PC-9 (cell line): Measurements from ENCODE around the gene TEX54. TPM values are rescaled to one million over a fixed set of nuclear protein-coding genes. Genes with fewer than 3 reads are reported as not detected.
A peak's percentile ranks its signal among the peaks of the same experiment; 100 is the strongest.

Source experiments
- BruUV-seq: library from RNA; stranded (reverse); fragments of 400-500 nt; replicated peaks from 2 replicates; lab custom pipeline; 2021; lab: Mats Ljungman, UMichigan
- CTCF ChIA-PET: fragments of 300-600 bp; sonication (Branson Sonifier 250); formaldehyde crosslinking; loops from one replicate; lab custom pipeline; 2022; ENCODE audit warnings: antibody characterized with exemption; lab: Charles Lee
- POLR2A ChIA-PET: fragments of 300-600 bp; sonication (Branson Sonifier 250); formaldehyde crosslinking; loops from one replicate; lab custom pipeline; 2022; ENCODE audit warnings: antibody characterized with exemption; ENCODE audit not compliant: unreplicated experiment; lab: Charles Lee
- DNase-seq, 2 experiments: peaks; one replicate each; pipeline versions ENCODE4 v3.0.0 to v3.0.0-alpha.2; 2015 to 2022; ENCODE audit warnings: mixed read lengths in 1 of 2
- H2AFZ ChIP-seq: fragments of 200-600 bp; sonication (generic); 2 replicates; pipeline ENCODE4 v1.8.1; 2017; ENCODE audit warnings: antibody characterized with exemption
- H3F3A ChIP-seq: fragments of 200-600 bp; sonication (generic); 2 replicates; pipeline ENCODE4 v1.8.1; 2017; ENCODE audit warnings: antibody characterized with exemption, mild to moderate bottlenecking, low read depth; ENCODE audit not compliant: insufficient read depth
- H3K27ac ChIP-seq: fragments of 200-600 bp; sonication (generic); 2 replicates; pipeline ENCODE4 v1.6.1; 2016; ENCODE audit warnings: mixed run types
- H3K27me3 ChIP-seq: fragments of 200-600 bp; sonication (generic); 2 replicates; pipeline ENCODE4 v1.6.1; 2016; ENCODE audit warnings: low read depth, mixed run types; ENCODE audit not compliant: insufficient read depth
- H3K36me3 ChIP-seq: fragments of 200-600 bp; sonication (generic); 2 replicates; pipeline ENCODE4 v1.6.1; 2016; ENCODE audit warnings: low read depth, mixed run types
- H3K4me1 ChIP-seq: fragments of 200-600 bp; sonication (generic); replicated peaks from 2 replicates; pipeline ENCODE4 v1.6.1; 2016; ENCODE audit warnings: mixed run types; ENCODE audit not compliant: insufficient read depth
- H3K4me2 ChIP-seq: fragments of 200-600 bp; sonication (generic); 2 replicates; pipeline ENCODE4 v1.6.1; 2017; ENCODE audit warnings: mixed run types
- H3K4me3 ChIP-seq: fragments of 200-600 bp; sonication (generic); 2 replicates; pipeline ENCODE4 v1.6.1; 2016; ENCODE audit warnings: mixed run types
- H3K79me2 ChIP-seq: fragments of 200-600 bp; sonication (generic); 2 replicates; pipeline ENCODE4 v1.6.1; 2017; ENCODE audit warnings: low read depth, mixed run types
- H3K9me2 ChIP-seq: fragments of 200-600 bp; sonication (generic); 2 replicates; pipeline ENCODE4 v1.8.1; 2017; ENCODE audit warnings: mild to moderate bottlenecking; ENCODE audit not compliant: insufficient read depth
- H3K9me3 ChIP-seq: fragments of 200-600 bp; sonication (generic); 2 replicates; pipeline ENCODE4 v1.8.1; 2016; ENCODE audit warnings: low read depth; ENCODE audit not compliant: insufficient read depth
- H4K20me1 ChIP-seq: fragments of 200-600 bp; sonication (generic); 2 replicates; pipeline ENCODE4 v1.8.1; 2017; ENCODE audit not compliant: insufficient read depth
- EZH2 ChIP-seq: fragments of 200-600 bp; sonication (generic); IDR thresholded peaks from 2 replicates; pipeline ENCODE4 v1.8.0; 2017; ENCODE audit warnings: antibody characterized with exemption, low read depth
- intact Hi-C: fragments of 100-400 bp; cut with micrococcal nuclease; formaldehyde crosslinking; loops from one replicate; pipeline ENCODE4 v1.10.0; 2022; ENCODE audit not compliant: unreplicated experiment
- total RNA-seq: library from RNA; stranded (reverse); gene quantifications from 2 replicates; pipeline ENCODE4 v1.2.3, GENCODE V29; 2021
- TF ChIP-seq, protein P1 (sequence below): fragments of 200-600 bp; sonication (generic); conservative IDR thresholded peaks from 2 replicates; pipeline ENCODE4 v1.6.1; 2017; ENCODE audit warnings: mixed run types, antibody characterized with exemption, mild to moderate bottlenecking, moderate library complexity

The TEX54 gene
- total RNA-seq, 1 experiment from 2014 or later, result not detected

DNA sequence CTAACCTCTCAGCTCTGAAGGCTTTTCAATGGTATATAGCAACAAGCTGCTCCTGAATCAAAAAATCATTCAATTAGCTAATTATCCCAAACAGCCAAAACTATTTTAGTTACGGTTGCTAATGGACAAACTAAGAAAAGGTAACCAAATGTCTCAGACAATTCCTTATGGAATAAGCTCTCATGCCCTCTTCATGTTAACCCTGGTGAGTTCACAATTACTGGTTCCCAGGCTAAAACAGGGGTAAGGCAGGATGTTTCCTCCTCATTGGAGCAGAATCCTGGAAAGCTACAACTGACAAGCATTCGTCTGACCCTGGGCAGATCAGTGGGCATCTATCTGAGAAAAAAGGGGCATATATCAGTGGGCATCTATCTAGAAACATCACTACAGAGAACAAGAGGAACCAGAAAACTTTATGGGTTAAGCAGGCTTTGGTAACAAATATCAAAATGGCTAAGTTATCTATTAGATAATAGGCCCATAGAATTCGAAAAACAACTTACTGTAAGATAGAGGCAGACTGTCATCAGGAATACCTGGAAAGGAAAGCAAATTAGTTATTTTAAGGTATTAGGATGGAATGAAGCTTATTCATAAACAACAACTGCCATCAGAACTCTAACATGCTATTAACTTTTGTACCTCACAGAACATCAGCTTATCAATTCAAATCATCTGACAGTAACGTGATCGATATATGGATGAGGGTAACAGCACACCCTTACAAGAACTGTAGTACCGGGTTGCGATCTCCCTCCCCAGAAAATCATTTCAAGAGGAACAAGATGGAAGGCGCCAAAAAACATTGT is 21.6 kb upstream of the TEX54 start:
- CTCF ChIA-PET, result interaction anchor here (1.5 kb wide), 1 partner anchor 12 kb away, joined by 3 read pairs; no protein-coding TSS in a partner anchor
- H3K9me2 ChIP-seq, result no peaks in the 10 kb centered on the region
- no peak overlapping the region for H2AFZ ChIP-seq
- H3K4me1 ChIP-seq, result peaks cover 37% of the 10 kb centered on the region
- no TSS peak for BruUV-seq
- no peaks in the 10 kb centered on the region for H3K27me3 ChIP-seq
- peaks cover 74% of the 10 kb centered on the region for H3F3A ChIP-seq
- peak overlapping the region; percentile 89 for H3K4me2 ChIP-seq
- no peak for TF ChIP-seq EZH2
- TF ChIP-seq, protein P1, sequence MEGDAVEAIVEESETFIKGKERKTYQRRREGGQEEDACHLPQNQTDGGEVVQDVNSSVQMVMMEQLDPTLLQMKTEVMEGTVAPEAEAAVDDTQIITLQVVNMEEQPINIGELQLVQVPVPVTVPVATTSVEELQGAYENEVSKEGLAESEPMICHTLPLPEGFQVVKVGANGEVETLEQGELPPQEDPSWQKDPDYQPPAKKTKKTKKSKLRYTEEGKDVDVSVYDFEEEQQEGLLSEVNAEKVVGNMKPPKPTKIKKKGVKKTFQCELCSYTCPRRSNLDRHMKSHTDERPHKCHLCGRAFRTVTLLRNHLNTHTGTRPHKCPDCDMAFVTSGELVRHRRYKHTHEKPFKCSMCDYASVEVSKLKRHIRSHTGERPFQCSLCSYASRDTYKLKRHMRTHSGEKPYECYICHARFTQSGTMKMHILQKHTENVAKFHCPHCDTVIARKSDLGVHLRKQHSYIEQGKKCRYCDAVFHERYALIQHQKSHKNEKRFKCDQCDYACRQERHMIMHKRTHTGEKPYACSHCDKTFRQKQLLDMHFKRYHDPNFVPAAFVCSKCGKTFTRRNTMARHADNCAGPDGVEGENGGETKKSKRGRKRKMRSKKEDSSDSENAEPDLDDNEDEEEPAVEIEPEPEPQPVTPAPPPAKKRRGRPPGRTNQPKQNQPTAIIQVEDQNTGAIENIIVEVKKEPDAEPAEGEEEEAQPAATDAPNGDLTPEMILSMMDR, result no peak
- H3K27ac ChIP-seq, result peak overlapping the region; percentile 61
- peaks cover 39% of the 10 kb centered on the region for H3K36me3 ChIP-seq
- no peak for DNase-seq
- peaks cover 40% of the 10 kb centered on the region for H4K20me1 ChIP-seq
- no peaks in the 10 kb centered on the region for H3K9me3 ChIP-seq
- peak overlapping the region; percentile 97 for H3K4me3 ChIP-seq
- peaks cover 71% of the 10 kb centered on the region for H3K79me2 ChIP-seq
- intact Hi-C loops, result no loop called here
- POLR2A ChIA-PET, result interaction anchor here (0.6 to 1.3 kb wide), 4 partner anchors 13 to 127 kb away, joined by 3 to 15 read pairs (median 7); partner anchors contain the start of gene HNRNPUL2

DNA sequence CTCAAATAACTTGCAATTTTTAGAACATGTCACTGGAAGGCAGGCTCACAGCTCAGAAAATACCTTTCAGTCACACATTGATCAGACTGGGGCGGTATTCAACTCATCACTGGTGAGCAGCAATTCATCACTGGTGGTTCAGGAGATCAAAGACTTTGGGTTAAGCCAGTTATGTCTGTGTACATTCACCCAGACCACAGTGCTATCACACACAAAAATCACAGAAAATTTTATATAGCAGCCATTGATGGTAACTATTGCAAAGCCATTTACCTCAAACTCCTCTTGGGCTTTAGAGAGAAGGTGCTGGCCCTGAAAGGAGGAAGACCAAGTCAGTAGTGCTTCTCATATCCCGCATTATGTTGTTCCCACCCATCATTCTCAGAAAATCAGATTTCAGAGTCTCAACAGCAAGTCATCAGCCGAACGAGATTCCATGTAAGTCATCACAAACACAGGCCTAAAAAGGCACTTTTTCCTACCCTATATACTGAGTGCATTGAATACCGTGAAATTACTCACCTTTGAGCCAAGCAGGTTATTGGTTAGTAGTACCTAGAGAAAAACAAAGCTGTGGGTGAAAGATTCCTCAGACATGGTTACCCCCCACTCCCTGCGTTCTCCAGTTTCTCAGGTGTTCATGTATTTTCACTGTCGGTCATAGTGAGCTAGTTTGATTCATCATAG is 20.8 kb upstream of the TEX54 start:
- peaks cover 66% of the 10 kb centered on the region for H3K79me2 ChIP-seq
- no peaks in the 10 kb centered on the region for H3K27me3 ChIP-seq
- peak overlapping the region; percentile 61 for H3K27ac ChIP-seq
- peak overlapping the region; percentile 97 for H3K4me3 ChIP-seq
- peak overlapping the region; percentile 89 for H3K4me2 ChIP-seq
- DNase-seq, result no peak
- ChIA-PET POLR2A (interaction anchor here (0.6 to 1.3 kb wide), 3 partner anchors 13 to 126 kb away, joined by 4 to 15 read pairs (median 10); partner anchors contain the start of gene HNRNPUL2), CTCF (interaction anchor here (1.5 kb wide), 1 partner anchor 11 kb away, joined by 3 read pairs; no protein-coding TSS in a partner anchor)
- no peaks in the 10 kb centered on the region for H3K9me3 ChIP-seq
- H4K20me1 ChIP-seq, result peaks cover 40% of the 10 kb centered on the region
- no peaks in the 10 kb centered on the region for H3K9me2 ChIP-seq
- no TSS peak for BruUV-seq
- TF ChIP-seq, protein P1, result no peak
- no peak for TF ChIP-seq EZH2
- peaks cover 80% of the 10 kb centered on the region for H3F3A ChIP-seq
- H3K4me1 ChIP-seq, result peaks cover 36% of the 10 kb centered on the region
- H2AFZ ChIP-seq, result no peak overlapping the region
- intact Hi-C loops, result no loop called here
- H3K36me3 ChIP-seq, result peaks cover 39% of the 10 kb centered on the region

DNA sequence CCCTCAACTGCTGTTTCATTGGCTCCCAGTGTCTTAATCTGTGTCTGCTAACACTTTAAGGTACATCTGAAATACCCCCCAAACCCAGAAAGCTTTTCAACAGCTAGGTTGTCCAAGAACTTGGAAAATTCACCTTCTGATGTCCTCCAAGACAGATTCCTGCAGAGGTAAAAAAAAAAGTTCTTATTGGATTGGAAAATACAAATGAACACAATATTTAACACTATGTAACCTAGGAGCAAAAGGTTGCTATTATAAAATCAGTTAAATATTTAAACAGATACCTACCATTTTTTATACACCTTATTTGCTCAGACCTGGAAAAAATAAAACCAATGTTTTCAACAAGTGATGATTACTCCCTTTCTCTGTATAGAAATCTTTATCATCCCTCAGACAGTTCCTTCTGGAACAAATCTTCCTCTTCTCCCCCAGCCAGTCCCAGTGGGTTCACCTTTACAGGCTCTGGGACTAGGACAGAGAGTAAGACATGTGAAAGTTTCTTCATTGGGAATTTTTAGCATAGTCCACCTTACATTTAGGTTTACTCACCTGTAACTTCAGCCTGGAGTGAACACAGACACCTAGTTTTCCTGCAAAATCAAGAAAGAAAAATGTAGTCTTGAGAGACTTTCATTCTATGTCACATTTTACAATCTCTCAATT is 20.0 kb upstream of the TEX54 start:
- Histone ChIP-seq H3K9me2 (no peaks in the 10 kb centered on the region), H3K79me2 (peaks cover 58% of the 10 kb centered on the region), H3K4me3 (peak overlapping the region; percentile 97; the same call in 1 of the 2 replicates), H3K27ac (peak overlapping the region; percentile 61), H3K4me2 (peak overlapping the region; percentile 89), H3K27me3 (no peaks in the 10 kb centered on the region), H4K20me1 (peaks cover 40% of the 10 kb centered on the region), H3K9me3 (no peaks in the 10 kb centered on the region), H2AFZ (no peak overlapping the region), H3F3A (peaks cover 81% of the 10 kb centered on the region), H3K4me1 (peaks cover 28% of the 10 kb centered on the region), H3K36me3 (peaks cover 39% of the 10 kb centered on the region)
- BruUV-seq, result no TSS peak
- TF ChIP-seq, protein P1, result no peak
- CTCF ChIA-PET, result no interaction called here
- DNase-seq, result no peak
- intact Hi-C loops, result loop anchor here (1.0 kb wide), 1 partner anchor 10 kb away; no protein-coding TSS in a partner anchor
- POLR2A ChIA-PET, result interaction anchor here (0.6 kb wide), 1 partner anchor 22 kb away, joined by 6 read pairs; no protein-coding TSS in a partner anchor
